ENCODE data around the gene USP38.
"Not testable (repeated sequence)": the region's sequence is repeated elsewhere in the genome, so short reads cannot be mapped to it uniquely, and the experiment has no call there.

USP38 gene, protein sequence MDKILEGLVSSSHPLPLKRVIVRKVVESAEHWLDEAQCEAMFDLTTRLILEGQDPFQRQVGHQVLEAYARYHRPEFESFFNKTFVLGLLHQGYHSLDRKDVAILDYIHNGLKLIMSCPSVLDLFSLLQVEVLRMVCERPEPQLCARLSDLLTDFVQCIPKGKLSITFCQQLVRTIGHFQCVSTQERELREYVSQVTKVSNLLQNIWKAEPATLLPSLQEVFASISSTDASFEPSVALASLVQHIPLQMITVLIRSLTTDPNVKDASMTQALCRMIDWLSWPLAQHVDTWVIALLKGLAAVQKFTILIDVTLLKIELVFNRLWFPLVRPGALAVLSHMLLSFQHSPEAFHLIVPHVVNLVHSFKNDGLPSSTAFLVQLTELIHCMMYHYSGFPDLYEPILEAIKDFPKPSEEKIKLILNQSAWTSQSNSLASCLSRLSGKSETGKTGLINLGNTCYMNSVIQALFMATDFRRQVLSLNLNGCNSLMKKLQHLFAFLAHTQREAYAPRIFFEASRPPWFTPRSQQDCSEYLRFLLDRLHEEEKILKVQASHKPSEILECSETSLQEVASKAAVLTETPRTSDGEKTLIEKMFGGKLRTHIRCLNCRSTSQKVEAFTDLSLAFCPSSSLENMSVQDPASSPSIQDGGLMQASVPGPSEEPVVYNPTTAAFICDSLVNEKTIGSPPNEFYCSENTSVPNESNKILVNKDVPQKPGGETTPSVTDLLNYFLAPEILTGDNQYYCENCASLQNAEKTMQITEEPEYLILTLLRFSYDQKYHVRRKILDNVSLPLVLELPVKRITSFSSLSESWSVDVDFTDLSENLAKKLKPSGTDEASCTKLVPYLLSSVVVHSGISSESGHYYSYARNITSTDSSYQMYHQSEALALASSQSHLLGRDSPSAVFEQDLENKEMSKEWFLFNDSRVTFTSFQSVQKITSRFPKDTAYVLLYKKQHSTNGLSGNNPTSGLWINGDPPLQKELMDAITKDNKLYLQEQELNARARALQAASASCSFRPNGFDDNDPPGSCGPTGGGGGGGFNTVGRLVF

DNA sequence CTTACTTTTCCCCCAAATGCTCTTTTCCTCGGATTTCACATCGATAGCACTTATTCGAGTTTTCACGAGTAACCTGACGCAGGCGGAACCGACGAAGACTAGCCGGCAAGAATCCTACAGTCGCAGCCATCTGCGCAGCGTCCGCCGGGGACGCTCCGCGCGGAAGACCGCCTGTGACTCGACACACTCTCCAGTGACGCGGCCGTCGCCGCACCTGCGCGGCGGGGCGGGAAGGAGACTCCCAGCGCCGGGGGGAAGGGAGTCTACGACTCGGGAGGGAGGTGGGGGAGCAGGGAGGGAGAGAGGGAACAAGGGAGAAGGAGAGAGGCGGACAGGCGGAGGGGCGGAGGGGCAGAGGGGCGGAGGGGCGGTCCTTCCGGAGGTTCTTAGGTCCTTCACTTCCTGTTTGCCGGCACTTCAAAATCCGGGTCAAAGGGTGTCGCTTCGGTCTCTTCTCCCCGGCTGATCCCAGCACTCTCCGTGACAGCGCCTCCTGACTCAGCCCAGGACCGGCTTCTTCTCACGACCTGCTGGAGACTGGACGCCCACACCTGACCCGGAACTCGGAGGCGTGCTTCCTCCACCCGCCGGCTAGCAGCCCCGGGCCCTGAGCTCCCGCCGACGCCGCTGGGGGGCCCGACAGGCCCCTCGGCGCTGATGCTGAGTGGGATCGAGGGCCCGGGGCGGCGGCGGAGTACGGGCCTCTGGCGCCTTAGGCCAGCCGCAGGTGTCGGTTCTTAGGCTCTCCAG is at the start of gene USP38:
Gene USP38 (plus strand): TSS at position 415 of the 750 bp plus-strand sequence. CDS start 534 bp downstream, outside the sequence.
- DNase-seq, result peak; percentile 77

DNA sequence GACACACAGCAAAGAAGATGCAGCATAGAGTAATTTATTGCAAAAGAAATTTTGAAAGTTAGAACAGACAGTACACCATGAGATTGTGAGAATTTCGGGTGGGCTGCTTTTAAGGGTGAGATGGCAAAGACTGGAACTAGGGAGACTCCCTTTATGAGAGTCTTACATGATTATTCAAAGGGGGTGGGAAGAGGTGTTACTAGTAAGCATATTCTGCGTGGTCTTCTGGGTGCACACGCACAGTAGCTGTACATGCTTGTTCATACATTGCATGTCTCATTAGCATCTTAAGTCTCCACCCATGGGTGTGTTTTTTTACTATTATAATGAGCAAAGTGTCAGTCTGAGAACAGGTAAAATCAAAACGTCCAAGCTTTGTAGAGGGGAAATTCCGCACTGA is 49.4 kb upstream of the USP38 start:
- DNase-seq, result no peak

DNA sequence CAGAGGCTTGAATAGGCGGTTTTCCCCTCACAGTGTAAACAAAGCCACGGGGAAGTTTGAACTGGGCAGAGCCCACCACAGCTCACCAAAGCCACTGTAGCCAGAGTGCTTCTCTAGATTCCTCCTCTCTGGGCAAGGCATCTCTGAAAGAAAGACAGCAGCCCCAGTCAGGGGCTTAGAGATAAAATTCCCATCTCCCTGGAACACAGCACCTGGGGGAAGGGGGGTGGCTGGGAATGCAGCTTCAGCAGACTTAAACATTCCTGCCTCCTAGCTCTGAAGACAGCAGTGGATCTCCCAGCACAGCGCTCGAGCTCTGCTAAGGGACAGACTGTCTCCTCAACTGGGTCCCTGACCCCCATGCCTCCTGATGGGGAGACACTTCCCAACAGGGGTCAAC is 44.0 kb upstream of the USP38 start:
- no peak for DNase-seq

DNA sequence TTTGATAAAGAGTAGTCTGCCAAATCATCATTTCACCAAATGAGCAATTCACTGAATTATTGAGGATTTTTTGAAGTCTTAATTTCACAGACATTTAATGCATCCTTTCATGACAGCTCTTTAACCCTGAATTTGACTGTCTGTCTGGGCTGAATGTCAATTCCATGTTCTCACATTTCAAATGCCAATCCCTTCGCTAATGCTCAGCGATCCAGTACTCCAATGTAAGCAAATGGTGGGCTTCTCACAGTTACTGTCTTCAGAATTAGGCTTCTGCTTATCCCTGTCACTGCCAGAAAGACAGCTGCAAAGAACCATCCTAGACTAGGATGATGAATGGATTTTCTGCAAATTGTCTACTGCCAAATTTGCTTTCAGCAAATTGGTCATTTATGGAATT is 36.2 kb upstream of the USP38 start:
- DNase-seq, result no peak

DNA sequence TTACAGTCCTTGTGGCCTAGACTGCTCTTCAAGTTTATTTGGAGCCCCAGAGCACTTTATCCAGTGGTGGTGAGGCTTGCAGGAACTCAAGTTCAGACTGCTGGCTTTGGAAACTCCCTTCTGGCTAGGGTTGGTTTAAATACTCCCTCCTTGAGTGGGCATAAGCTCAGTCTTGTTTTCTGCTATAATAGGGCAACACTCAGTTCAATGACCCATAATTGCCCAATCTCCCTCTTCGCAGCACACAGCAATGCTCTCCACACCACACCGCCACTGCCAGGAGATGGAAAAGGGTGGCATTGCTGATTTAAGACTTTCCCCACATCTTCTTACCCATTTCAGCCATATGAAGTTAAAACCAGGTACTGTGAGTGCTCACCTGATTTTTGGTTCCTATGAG is 27.9 kb upstream of the USP38 start:
- no peak for DNase-seq

DNA sequence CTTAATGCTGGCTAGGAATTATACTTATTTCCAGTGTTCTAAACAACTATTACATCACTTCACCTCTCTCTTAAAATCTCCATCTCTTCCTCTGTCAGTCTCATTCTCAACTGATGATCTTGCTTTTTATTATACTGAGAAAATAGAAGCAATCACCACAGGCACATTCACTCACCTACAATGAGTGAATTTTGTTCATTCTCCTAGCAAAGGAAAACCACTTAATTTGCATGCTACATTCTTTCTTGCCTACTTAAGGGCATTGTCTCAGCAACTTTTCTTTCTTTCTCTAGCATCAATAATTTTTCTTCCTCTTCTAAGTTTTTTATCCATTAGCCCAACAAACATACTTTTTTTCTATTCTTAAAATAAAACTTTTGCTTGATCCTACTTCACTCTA is 21.1 kb upstream of the USP38 start:
- DNase-seq, result no peak

DNA sequence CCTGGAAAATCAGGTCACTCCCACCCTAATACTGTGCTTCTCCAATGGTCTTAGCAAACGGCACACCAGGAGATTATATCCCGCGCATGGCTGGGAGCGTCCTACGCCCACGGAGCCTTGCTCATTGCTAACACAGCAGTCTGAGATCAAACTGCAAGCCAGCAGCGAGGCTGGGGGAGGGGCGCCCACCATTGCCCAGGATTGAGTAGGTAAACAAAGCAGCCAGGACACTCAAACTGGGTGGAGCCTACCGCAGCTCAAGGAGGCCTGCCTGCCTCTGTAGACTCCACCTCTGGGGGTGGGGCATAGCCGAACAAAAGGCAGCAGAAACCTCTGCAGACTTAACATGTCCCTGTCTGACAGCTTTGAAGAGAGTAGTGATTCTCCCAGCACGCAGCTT is 18.0 kb upstream of the USP38 start:
- DNase-seq, result not testable (repeated sequence)

DNA sequence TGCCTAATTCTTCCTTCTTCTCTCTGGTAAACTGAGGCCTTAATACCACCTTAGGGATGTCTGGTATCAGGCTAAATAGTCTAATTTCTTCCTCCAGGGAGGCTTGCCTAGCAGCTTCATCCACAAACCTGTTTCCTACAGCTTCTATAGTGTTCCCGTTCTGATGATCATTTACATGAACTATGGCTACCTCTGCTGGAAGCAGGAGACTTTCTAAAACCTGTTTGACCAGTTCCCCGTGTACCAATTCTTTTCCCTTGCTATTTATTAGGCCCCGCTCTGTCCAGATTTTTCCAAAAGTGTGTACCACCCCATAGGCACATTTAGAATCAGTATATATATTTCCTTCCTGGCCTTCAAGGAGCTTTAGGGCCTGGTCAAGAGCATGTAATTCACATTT is 5.8 kb upstream of the USP38 start:
- no peak for DNase-seq

DNA sequence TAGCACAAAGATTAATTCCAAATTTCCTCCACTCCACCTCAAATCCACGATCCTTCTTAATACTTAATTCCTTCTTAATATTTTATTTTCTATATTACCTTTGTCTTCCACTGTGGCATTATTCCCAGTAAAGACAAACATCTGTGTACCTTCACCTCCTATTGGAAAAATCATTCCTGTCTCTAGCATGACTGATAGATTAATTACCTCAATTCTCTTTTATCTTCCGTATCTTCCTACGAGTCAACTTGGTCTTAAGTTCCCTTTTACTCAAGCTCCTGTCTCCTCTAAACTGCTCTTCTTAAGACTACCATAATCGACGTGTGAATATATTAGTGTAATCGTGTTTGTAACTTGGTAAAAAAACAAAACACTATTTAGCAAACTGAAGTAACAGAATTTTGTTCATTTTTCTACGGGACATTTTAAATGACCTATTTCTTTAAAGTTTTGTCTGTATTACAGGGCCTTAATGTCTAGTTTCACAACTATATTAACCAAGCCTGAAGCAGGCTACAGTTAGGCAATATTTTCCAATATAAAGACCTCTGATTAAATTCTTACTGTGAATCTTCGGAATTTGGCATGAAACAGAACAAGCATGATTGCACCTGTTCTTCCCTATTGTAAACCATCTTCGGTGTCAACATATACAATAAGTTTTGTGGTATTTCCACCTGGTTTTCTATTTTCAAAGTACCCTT is 1.1 kb upstream of the USP38 start:
- no peak for DNase-seq

DNA sequence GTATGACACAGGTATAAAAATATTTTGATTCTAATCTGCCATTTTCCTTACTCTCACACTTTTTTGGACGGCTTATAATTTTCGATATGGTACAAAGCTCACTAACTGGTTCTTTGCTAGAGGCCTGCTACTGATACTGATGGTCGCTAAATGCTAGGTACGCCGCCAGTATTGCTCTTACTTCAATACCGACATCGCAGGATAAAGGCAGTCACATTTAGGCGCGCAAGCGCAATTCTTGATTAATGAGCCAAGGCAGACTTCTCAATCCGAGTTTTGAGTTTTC is 557 bp upstream of the USP38 start:
- DNase-seq, result no peak

DNA sequence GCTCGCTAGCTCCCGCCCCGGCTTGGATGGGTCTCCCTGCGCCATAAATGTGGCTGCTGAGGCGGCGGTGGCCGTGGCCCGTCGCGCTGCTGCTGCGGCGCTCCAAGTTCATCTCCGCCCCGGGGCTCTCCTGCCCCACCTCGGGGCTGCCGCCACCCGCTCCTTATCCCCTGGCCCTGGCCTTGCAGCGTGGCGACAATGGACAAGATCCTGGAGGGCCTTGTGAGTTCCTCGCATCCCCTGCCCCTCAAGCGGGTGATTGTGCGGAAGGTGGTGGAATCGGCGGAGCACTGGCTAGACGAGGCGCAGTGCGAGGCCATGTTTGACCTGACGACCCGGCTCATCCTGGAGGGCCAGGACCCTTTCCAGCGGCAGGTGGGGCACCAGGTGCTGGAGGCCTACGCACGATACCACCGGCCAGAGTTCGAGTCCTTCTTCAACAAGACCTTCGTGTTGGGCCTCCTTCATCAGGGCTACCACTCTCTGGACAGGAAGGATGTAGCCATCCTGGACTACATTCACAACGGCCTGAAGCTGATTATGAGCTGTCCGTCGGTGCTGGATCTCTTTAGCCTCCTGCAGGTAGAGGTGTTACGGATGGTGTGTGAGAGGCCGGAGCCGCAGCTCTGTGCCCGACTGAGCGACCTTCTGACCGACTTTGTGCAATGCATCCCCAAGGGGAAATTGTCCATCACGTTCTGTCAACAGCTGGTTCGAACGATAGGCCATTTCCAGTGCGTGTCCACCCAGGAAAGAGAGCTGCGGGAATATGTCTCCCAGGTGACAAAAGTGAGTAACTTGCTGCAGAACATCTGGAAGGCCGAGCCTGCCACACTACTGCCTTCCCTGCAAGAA is 763 bp downstream of the USP38 start:
- DNase-seq, result no peak

DNA sequence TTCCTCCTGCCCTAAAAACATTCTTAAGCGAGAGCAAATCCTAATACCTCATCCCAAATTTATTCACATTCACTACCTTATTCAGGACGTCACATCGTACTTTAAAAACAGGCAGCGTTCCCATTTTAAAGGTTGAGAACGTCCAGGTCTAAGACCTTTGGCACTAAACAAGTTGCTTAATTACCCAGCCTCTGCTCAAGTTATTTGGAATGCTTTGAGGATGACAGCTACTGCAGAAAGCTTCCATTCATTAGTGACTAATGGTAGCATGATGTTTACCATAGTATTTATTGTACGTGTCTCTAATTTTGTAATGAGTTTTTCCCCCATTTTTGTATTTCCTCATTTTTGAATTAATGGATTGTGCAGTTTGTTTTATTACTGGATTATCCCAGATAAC is 1.5 kb downstream of the USP38 start:
- no peak for DNase-seq

DNA sequence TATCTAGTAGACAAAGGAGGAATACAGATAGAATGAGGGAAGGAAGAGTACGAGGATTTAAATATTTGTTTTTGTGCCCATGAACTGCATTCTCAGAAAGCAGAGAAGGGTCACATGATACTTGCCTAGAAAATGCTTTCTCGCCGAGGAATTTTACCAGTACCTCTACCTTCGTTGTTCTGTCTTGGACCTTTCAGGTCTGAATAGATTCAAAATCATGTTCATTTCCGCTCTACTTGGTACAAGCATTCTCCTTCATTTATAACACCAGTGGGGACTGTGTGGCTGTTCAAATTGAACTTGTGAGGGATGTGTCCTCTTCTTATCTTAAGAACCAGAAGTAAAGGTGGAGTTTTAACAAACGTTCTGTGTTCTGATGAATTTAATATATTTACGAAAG is 1.9 kb downstream of the USP38 start:
- no peak for DNase-seq

DNA sequence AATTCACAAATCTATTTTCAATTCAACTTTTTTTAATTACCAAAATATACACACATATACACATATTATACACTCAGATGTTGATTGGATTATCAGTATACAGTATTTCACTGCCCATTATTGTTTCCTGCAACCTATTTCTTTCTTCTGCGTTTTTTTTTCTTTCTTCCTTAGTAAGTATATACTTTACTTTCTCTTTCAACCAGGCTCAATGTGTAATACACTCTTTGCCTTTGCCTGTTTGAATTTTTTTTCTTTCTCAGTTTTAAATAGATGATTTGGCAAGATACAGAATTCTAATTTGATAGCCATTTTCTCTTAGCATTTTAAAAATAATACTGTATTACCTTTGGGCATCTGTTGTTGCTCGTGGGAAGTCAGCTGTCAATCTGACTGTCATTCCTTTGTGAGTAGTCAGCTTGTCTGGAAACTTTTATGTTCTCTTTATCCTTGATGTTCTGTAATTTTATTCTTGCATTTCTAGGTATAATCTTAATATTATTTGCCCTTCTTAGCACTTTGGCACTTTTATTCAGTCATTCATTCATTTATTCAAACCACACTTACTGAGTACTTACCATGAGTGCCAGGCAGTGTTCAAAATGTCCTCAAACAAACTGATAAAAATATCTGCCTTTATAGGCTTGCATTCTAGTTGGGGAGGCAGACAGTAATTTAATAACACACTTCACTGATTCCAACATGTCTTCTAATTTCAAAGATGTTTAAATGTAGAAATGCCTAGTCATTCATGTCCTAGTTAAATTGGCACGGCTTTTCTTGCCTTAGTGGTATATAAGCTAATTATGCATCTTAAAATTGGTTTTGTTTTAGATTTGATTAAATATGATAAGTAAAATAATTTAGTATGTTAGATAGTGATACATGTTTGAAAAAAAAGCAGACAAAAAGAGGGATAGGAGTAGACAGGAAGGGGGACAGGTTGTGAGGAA is 3.7 kb downstream of the USP38 start:
- DNase-seq, result no peak

DNA sequence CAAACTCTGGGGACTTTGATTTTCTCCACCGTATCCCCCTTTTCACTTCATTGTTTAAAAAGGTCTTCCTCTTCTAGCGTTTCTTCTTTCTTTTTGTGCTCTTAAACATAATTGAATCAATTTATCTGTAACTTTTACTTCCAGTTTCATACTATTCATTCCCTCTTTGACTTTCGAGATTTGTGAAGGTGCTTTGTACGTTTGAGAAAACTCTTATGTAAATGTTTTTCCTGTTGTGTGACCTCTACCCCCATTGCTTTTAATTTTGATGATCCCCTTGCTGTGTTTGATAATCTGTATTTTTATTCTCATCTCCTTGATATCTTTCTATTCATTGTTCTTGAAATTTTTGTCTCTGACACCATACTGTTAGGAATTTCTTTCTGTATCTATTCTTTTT is 4.8 kb downstream of the USP38 start:
- DNase-seq, result no peak

DNA sequence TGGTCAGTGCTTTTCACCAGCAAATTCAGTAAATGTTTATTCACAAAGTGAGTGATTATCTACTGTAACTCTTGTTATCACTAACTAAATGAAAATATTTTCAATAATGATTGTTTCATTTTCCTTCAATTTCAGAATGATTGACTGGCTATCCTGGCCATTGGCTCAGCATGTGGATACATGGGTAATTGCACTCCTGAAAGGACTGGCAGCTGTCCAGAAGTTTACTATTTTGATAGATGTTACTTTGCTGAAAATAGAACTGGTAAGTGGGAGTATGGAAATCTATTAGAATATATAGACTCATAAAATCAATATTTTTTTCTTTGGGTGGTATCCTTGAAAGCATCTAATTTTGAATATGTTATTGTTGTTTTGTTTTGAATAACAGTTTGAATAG is 10.9 kb downstream of the USP38 start:
- no peak for DNase-seq

DNA sequence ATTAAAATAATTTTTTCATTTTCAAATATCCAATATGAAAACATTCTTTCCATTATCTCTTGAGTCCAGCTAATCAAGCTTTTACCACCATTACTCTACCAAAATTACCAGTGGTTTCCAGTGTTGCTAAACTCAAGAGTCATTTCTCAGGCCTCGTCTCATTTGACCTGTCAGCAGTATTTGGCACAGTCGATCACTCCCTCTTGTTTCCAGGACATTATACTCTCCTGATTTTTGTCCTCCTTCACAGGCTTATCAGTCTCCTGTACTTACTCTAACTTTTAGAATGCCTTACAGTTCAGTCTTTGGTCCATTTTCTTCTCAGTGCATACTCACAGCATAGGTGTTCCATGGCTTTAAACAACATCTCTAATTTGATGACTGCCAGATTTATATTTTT is 11.6 kb downstream of the USP38 start:
- DNase-seq, result no peak

DNA sequence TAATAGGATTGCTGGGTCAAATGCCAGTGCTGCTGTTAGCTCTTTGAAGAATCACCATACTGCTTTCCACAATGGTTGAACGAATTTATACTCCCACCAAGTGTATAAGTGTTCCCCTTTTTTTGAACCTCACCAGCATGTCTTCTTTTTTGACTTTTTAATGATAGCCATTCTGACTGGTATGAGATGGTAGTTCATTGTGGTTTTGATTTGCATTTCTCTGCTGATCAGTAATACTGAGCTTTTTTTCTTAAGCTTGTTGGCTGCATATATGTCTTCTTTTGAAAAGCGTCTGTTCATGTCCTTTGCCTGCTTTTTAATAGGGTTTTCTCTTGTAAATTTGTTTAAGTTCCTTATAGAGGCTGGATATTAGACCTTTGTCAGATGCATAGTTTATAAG is 14.8 kb downstream of the USP38 start:
- DNase-seq, result no peak

DNA sequence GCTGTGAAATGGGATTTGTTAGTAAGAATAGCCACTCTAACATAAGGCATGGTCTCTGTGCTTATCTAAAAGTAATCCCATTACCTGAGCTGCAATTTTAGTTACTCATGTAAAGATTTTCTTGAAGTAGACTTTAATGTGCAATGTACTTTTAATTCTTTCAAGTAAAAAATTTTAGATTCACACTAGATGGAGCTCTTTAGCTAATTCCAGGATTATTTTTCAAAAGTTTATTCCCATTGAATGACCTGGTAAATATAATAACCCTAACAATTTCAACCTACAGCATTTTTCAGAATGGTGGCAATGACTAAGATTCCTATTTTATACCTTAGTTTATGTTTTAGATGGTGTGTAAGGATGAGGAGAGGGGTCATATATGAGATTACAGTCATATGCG is 18.1 kb downstream of the USP38 start:
- DNase-seq, result no peak

DNA sequence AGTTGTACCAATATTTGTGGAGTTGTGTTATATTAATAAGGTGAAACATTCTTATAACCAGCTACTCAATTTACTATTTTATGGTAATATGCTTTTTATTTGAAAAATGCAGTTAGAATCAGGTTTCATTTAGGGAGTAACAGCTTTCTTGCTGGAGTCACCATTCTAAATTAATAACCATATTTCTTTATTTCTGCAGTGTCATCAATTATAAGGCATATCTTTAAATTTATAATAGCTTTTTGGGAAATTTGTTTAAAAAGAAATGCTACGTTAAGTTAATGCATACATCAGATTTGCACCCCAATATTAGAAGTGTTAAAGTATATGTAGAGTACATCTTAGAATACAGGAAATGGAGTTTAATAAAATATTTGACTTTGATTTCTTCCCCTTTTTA is 18.9 kb downstream of the USP38 start:
- no peak for DNase-seq

DNA sequence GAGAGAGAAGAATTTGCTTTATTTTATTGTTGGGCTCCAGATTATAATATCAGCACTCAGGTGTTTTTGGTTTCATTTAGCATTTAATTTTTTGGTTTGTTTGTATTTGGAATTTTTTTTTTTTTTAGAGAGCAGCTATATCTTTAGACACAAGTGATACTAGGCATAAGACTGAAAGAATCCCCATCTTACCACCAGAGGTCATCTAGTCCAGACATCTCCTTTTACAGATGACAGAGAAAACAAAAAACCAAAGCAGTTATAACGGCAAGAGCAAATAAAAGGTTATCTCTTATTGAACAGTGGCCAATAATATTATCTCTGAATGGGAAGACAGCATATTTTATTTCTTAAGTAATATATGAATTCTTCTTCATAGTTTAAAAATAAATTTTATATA is 22.8 kb downstream of the USP38 start:
- DNase-seq, result no peak

Measured in DMS79 (cell line).